HFFc6 (cell line): ENCODE data around the gene PLPP3. TPM values are rescaled to one million over a fixed set of nuclear protein-coding genes. Genes with fewer than 3 reads are reported as not detected.

Experiments used
- DNase-seq: peaks from one replicate; pipeline ENCODE4 v3.0.0-alpha.2; 2018
- H3K27ac Mint-ChIP-seq: 2 replicates; pipeline ENCODE4 v1.8.0; 2020; ENCODE audit warnings: mild to moderate bottlenecking, mixed read lengths
- H3K27me3 Mint-ChIP-seq: 2 replicates; pipeline ENCODE4 v1.8.0; 2021; ENCODE audit warnings: mild to moderate bottlenecking, moderate library complexity, mixed read lengths; ENCODE audit not compliant: insufficient read depth
- H3K36me3 Mint-ChIP-seq: 2 replicates; pipeline ENCODE4 v1.8.0; 2021; ENCODE audit warnings: low read depth, mixed read lengths
- H3K4me1 Mint-ChIP-seq: 2 replicates; pipeline ENCODE4 v1.8.0; 2020; ENCODE audit warnings: low read depth, mixed read lengths
- H3K4me3 Mint-ChIP-seq: 2 replicates; pipeline ENCODE4 v1.8.0; 2020; ENCODE audit warnings: mild to moderate bottlenecking, moderate library complexity, mixed read lengths
- H3K9me3 Mint-ChIP-seq: 2 replicates; pipeline ENCODE4 v1.8.0; 2020; ENCODE audit warnings: mild to moderate bottlenecking, mixed read lengths
- total RNA-seq, 6 experiments: library from RNA; stranded (reverse); fragmentation: NEBNext Ultra II Directional; extraction: Animal tissue kit (Norgen Biotek cat#: 25700); gene quantifications; 2 replicates in 1 of 6; 3 replicates in 5 of 6; pipeline ENCODE4 v1.2.3, GENCODE V29; 2021
- TF ChIP-seq, protein P1 (sequence below): fragments of 200-600 bp; sonication (generic); IDR thresholded peaks from 2 replicates; pipeline ENCODE4 v1.5.0; 2021; ENCODE audit warnings: antibody characterized with exemption, mild to moderate bottlenecking

The PLPP3 gene
- total RNA-seq, 6 experiments from 2014 or later: 15.1 to 29.9 (median 24.8) TPM

DNA sequence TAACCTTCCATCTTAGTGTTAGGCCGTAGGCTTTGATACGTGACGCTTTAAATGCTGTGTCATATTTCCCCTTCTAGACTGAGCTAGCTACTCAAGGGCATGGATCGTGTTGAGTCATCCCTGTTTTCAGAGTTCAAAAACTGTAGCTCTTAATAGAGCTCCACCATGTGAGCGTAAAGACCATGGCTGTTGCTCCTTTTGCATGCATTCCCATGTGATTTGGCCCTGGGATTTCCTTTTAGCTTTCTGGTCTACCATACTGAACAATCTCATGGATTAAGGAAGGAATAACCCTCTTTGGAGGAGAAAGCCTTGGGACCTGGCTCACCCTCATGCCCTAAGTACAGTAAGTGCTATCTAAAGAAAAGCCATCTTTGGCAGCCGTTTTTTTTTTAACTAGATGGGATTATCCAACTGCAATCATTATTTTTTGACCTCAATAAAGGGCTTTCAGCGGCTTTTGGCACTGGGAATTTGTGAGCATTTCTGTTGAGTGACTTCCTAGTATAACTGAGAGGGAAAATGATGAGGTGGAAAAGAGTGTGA lies 76.6 kb downstream of the PLPP3 start:
- H3K4me1 Mint-ChIP-seq: peaks cover 16% of the 10 kb centered on the region
- TF ChIP-seq, protein P1, sequence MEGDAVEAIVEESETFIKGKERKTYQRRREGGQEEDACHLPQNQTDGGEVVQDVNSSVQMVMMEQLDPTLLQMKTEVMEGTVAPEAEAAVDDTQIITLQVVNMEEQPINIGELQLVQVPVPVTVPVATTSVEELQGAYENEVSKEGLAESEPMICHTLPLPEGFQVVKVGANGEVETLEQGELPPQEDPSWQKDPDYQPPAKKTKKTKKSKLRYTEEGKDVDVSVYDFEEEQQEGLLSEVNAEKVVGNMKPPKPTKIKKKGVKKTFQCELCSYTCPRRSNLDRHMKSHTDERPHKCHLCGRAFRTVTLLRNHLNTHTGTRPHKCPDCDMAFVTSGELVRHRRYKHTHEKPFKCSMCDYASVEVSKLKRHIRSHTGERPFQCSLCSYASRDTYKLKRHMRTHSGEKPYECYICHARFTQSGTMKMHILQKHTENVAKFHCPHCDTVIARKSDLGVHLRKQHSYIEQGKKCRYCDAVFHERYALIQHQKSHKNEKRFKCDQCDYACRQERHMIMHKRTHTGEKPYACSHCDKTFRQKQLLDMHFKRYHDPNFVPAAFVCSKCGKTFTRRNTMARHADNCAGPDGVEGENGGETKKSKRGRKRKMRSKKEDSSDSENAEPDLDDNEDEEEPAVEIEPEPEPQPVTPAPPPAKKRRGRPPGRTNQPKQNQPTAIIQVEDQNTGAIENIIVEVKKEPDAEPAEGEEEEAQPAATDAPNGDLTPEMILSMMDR: no peak
- DNase-seq: peak; percentile 7
- H3K36me3 Mint-ChIP-seq: peaks cover 38% of the 10 kb centered on the region
- no peak overlapping the region for H3K4me3 Mint-ChIP-seq
- no peaks in the 10 kb centered on the region for H3K27me3 Mint-ChIP-seq
- H3K9me3 Mint-ChIP-seq: no peaks in the 10 kb centered on the region
- H3K27ac Mint-ChIP-seq: peak overlapping the region; percentile 9; the same call in 1 of the 2 replicates

- no peaks in the 10 kb centered on the region for H3K27me3 Mint-ChIP-seq
- H3K4me1 Mint-ChIP-seq: peaks cover 16% of the 10 kb centered on the region
- no peak for DNase-seq
- H3K4me3 Mint-ChIP-seq: no peak overlapping the region
- H3K9me3 Mint-ChIP-seq: no peaks in the 10 kb centered on the region
- TF ChIP-seq, protein P1: no peak
- H3K27ac Mint-ChIP-seq: no peak overlapping the region
- H3K36me3 Mint-ChIP-seq: peaks cover 31% of the 10 kb centered on the region
Measured at GRCh38 chr1:56501888-56502287, 77.5 kb downstream of the PLPP3 start.

DNA sequence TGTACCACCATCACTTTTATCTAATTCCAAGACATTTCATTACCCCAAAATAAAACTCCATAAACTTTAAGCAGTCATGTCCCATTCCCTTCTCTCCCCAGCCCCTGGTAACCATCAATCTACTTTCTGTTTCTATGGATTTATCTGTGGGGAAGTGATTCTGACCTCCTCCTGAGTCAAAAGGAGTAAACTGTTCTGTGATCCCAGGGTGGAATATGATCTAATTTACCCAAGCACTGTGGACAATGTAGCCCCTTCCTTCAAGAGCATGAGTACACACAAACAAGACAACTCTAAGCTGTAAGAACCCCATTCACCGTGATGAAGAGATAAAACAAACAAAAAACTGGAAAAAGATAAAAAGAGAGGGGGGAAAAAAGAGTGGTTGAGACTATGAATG lies 77.9 kb downstream of the PLPP3 start:
- H3K27ac Mint-ChIP-seq: no peak overlapping the region; the same call in 1 of the 2 replicates
- TF ChIP-seq, protein P1: no peak
- H3K4me3 Mint-ChIP-seq: no peak overlapping the region
- no peaks in the 10 kb centered on the region for H3K27me3 Mint-ChIP-seq
- no peak for DNase-seq
- no peaks in the 10 kb centered on the region for H3K9me3 Mint-ChIP-seq
- peaks cover 16% of the 10 kb centered on the region for H3K4me1 Mint-ChIP-seq
- H3K36me3 Mint-ChIP-seq: peaks cover 29% of the 10 kb centered on the region

GRCh38 chr1:56496821-56497772 lies 82.3 kb downstream of the PLPP3 start:
- TF ChIP-seq, protein P1: no peak
- H3K4me3 Mint-ChIP-seq: no peak overlapping the region
- H3K4me1 Mint-ChIP-seq: peaks cover 11% of the 10 kb centered on the region
- H3K27me3 Mint-ChIP-seq: no peaks in the 10 kb centered on the region
- no peak overlapping the region for H3K27ac Mint-ChIP-seq
- H3K36me3 Mint-ChIP-seq: peaks cover 31% of the 10 kb centered on the region
- no peaks in the 10 kb centered on the region for H3K9me3 Mint-ChIP-seq
- DNase-seq: no peak

- no peak overlapping the region for H3K27ac Mint-ChIP-seq
- H3K36me3 Mint-ChIP-seq: peaks cover 22% of the 10 kb centered on the region; the same call in 1 of the 2 replicates
Measured at GRCh38 chr1:56496158-56496557, 83.2 kb downstream of the PLPP3 start.

More at GRCh38 chr1:56496158-56496557, 83.2 kb downstream of the PLPP3 start:
- no peak for DNase-seq
- H3K27me3 Mint-ChIP-seq: no peaks in the 10 kb centered on the region
- H3K9me3 Mint-ChIP-seq: no peaks in the 10 kb centered on the region
- peaks cover 12% of the 10 kb centered on the region for H3K4me1 Mint-ChIP-seq
- TF ChIP-seq, protein P1: no peak
- no peak overlapping the region for H3K4me3 Mint-ChIP-seq
